HG03097 (cell line): ENCODE measurements around the gene ADGRF3.
"Not testable (repeated sequence)": the region's sequence is repeated elsewhere in the genome, so short reads cannot be mapped to it uniquely, and the experiment has no call there.

Experiments
- ATAC-seq: cut with Tn5 transposase; IDR thresholded peaks from one replicate; pipeline ENCODE4 v1.9.1; 2021; ENCODE audit not compliant: unreplicated experiment, low FRiP score

The ADGRF3 gene

DNA sequence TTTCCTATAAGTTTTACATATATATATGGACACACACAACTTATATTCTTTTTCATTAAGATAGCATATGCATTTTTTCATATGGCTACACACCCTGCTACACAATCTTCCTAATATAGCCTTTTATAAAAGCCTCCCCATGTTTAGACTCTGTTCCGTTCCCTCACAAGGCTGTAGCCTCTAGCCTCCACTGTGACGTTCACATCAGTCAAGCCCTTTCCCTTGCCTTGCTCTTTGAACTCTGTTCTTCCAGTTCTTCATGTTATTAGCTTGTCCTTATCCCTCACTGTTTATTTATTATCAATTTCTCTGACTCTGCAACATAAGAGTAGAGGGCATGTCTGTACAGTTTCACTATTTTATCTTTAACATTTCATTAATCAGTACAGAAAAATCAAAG lies 63.0 kb downstream of the ADGRF3 start:
- no peak for ATAC-seq

GRCh38 chr2:26281226-26281625 lies 65.4 kb downstream of the ADGRF3 start:
- ATAC-seq, result no peak

DNA sequence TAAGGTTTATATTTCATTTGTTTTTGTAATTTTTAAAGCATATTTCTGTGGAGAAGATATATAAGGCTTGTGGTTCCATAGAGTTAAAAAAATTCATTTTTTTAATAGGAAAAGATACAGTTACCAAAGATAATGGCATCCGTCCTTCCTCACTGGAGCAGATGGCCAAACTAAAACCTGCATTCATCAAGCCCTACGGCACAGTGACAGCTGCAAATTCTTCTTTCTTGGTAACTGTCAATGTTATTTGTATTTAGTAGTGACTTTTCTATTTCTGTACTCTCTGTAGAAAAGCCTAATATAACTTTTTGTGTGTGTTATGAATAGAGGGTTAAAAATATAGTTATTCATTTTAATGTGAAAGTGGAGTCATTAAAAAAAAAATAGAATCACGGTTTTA lies 66.7 kb downstream of the ADGRF3 start:
- ATAC-seq, result no peak

- ATAC-seq, result no peak
Measured at GRCh38 chr2:26276484-26277227, 69.9 kb downstream of the ADGRF3 start.

GRCh38 chr2:26274058-26274613 lies 72.5 kb downstream of the ADGRF3 start:
- no peak for ATAC-seq

- no peak for ATAC-seq
Measured at GRCh38 chr2:26273501-26273900, 73.1 kb downstream of the ADGRF3 start.

DNA sequence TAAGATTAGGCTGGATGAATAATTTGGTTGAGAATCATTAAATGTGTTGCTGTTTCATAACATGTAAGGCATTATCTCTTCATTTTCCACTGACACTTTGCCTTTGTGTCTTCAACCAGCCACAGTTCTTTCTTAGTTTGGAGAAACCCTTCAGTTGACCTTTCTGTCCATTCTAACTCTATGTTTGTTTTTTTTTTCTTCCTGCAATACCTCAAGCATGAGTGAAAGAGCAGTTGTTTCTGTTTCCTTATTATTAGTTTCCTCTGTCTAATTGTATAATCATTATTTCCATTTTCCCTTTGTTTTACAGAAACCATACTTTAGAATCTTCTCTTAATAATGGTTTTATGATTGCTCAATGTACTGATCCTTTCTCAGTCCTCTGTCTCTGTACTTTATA lies 76.2 kb downstream of the ADGRF3 start:
- ATAC-seq, result no peak

DNA sequence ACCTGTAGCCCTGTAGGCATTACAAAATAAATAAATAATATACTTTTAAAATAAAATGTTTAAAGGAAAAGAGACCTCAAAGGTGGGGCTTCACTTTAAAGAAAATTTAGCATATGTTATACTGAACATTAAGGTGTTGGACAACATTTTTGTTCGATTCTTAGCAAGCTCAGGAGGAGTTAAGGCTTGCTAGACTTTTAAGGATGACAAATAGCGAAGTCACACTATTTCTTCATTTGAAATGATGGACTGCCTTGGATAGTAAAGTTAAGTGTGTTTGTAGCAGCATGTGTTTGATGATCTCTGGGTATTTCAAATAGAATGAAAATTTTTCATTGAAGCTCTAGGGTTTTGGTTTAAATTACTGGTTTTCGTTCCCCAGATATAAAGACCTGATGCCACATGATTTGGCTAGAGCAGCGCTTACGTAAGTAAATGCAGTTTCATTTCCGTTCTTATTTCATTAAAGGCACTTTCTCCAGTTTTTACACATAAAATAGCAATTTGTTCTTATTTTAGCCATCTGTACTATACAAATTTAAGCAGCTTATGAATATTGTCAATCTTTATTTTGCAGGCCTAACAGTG lies 76.9 kb downstream of the ADGRF3 start:
- ATAC-seq, result no peak

GRCh38 chr2:26268670-26269385 lies 77.8 kb downstream of the ADGRF3 start:
- ATAC-seq, result not testable (repeated sequence)

- no peak for ATAC-seq
Measured at GRCh38 chr2:26268213-26268612, 78.4 kb downstream of the ADGRF3 start.

DNA sequence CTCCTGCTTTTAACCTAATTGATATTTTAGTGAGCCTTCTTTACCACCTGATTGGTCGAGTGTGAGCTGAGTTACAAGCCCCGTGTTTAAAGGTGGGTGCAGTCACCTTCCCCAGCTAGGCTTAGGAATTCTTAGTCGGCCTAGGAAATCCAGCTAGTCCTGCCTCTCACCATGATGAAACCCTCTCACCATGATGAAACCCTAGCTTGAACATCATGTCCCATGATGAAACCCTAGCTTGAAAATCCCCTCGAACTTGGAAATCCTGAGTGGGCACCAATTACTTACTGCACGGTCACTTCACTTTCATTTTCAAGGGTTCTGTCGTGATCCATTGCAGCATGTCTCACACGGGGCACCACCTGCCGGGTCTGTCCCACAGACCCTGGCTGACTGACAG lies 87.8 kb downstream of the ADGRF3 start:
- not testable (repeated sequence) for ATAC-seq
